NCI-H1436 (cell line): ENCODE measurements around the gene TFPT.

Experiments used
- DNase-seq: peaks from one replicate; lab custom pipeline; 2025; lab: John Stamatoyannopoulos, UW

Gene TFPT

GRCh38 chr19:54077334-54077733 is 38.1 kb downstream of the TFPT start:
- no peak for DNase-seq

- DNase-seq, result no peak
These were observed 40.6 kb downstream of the TFPT start for GRCh38 chr19:54074851-54075250.

GRCh38 chr19:54073829-54074228 is 41.6 kb downstream of the TFPT start:
- no peak for DNase-seq

GRCh38 chr19:54069470-54069869 is 46.0 kb downstream of the TFPT start:
- DNase-seq, result no peak

- no peak for DNase-seq
These were observed 51.9 kb downstream of the TFPT start, which contains the start of gene VSTM1 for GRCh38 chr19:54063350-54064116. TSS of gene VSTM1 (minus strand) at chr19:54063897. CDS start at chr19:54063777, 120 bp downstream.

- DNase-seq, result no peak
These were observed 52.8 kb downstream of the TFPT start for GRCh38 chr19:54062643-54063042.
